Measurements from ENCODE around the gene TSPAN16. TPM values are rescaled to one million over a fixed set of nuclear protein-coding genes. Genes with fewer than 3 reads are reported as not detected.
A peak's percentile ranks its signal among the peaks of the same experiment; 100 is the strongest.

Gene TSPAN16
- total RNA-seq, 2 donors from 2014 or later, result not detected

- ATAC-seq (ENCODE audit: insufficient number of reproducible peaks, low FRiP score, low read depth) (peak; percentile 83), DNase-seq (ENCODE audit: low spot score) (peak; percentile 90)
- Histone ChIP-seq H3K9me3 (no peaks in the 10 kb centered on the region), H3K4me3 (peak within 1 kb of the TSS; percentile 86), H3K36me3 (peaks cover 7% of the 10 kb centered on the region), H3K4me1 (ENCODE audit: control insufficient read depth in 1 of 2, low read depth in 2 of 2) (peaks cover 0 to 11% of the 10 kb centered on the region in 2 donors), H3K27ac (peak within 1 kb of the TSS; percentile 54 to 55), H3K27me3 (replicated peaks; ENCODE audit: insufficient read depth) (no peaks in the 10 kb centered on the region)
- no peak for TF ChIP-seq CTCF (IDR thresholded peaks at IDR 0.05)
Measured at GRCh38 chr19:11355160-11356073, 59.5 kb downstream of the TSPAN16 start, which contains the start of gene PLPPR2. PLPPR2 (plus strand) TSS chr19:11355432; CDS start chr19:11357674, 2,242 bp downstream.

GRCh38 chr19:11356074-11356397 lies 60.1 kb downstream of the TSPAN16 start:
- no peak for DNase-seq (ENCODE audit: low spot score)
- TF ChIP-seq CTCF (IDR thresholded peaks at IDR 0.05), result no peak
- no peak for ATAC-seq (ENCODE audit: insufficient number of reproducible peaks, low FRiP score, low read depth)
- H3K4me3 ChIP-seq, result peak overlapping the region; percentile 86
- peaks cover 0 to 11% of the 10 kb centered on the region in 2 donors for H3K4me1 ChIP-seq (ENCODE audit: control insufficient read depth in 1 of 2, low read depth in 2 of 2)
- H3K36me3 ChIP-seq, result peaks cover 9% of the 10 kb centered on the region
- H3K9me3 ChIP-seq, result no peaks in the 10 kb centered on the region
- peak overlapping the region; percentile 54 to 55 for H3K27ac ChIP-seq
- no peaks in the 10 kb centered on the region for H3K27me3 ChIP-seq (replicated peaks; ENCODE audit: insufficient read depth)

GRCh38 chr19:11356676-11357550 lies 61.0 kb downstream of the TSPAN16 start:
- no peak overlapping the region for H3K4me3 ChIP-seq
- DNase-seq (ENCODE audit: low spot score), result no peak
- no peaks in the 10 kb centered on the region for H3K9me3 ChIP-seq
- peaks cover 0 to 11% of the 10 kb centered on the region in 2 donors for H3K4me1 ChIP-seq (ENCODE audit: control insufficient read depth in 1 of 2, low read depth in 2 of 2)
- no peak for ATAC-seq (ENCODE audit: insufficient number of reproducible peaks, low FRiP score, low read depth)
- H3K36me3 ChIP-seq, result peaks cover 17% of the 10 kb centered on the region
- H3K27me3 ChIP-seq (replicated peaks; ENCODE audit: insufficient read depth), result no peaks in the 10 kb centered on the region
- H3K27ac ChIP-seq, result no peak overlapping the region
- TF ChIP-seq CTCF (IDR thresholded peaks at IDR 0.05), result no peak

GRCh38 chr19:11359421-11359820 lies 63.5 kb downstream of the TSPAN16 start:
- Histone ChIP-seq H3K27ac (no peak overlapping the region), H3K4me3 (no peak overlapping the region), H3K27me3 (replicated peaks; ENCODE audit: insufficient read depth) (no peaks in the 10 kb centered on the region), H3K36me3 (peaks cover 24% of the 10 kb centered on the region), H3K9me3 (no peaks in the 10 kb centered on the region), H3K4me1 (ENCODE audit: control insufficient read depth in 1 of 2, low read depth in 2 of 2) (peaks cover 0 to 11% of the 10 kb centered on the region in 2 donors)
- TF ChIP-seq CTCF (IDR thresholded peaks at IDR 0.05), result no peak
- no peak for ATAC-seq (ENCODE audit: insufficient number of reproducible peaks, low FRiP score, low read depth)
- DNase-seq (ENCODE audit: low spot score), result no peak

All from thoracic aorta (tissue), 2 donors.